HG02981 (cell line): Measurements from ENCODE around the gene PWWP2B.

Experiments used
- ATAC-seq: cut with Tn5 transposase; IDR thresholded peaks from one replicate; pipeline ENCODE4 v1.9.1; 2021; ENCODE audit warnings: mild to moderate bottlenecking, moderate library complexity; ENCODE audit not compliant: unreplicated experiment

PWWP2B gene

DNA sequence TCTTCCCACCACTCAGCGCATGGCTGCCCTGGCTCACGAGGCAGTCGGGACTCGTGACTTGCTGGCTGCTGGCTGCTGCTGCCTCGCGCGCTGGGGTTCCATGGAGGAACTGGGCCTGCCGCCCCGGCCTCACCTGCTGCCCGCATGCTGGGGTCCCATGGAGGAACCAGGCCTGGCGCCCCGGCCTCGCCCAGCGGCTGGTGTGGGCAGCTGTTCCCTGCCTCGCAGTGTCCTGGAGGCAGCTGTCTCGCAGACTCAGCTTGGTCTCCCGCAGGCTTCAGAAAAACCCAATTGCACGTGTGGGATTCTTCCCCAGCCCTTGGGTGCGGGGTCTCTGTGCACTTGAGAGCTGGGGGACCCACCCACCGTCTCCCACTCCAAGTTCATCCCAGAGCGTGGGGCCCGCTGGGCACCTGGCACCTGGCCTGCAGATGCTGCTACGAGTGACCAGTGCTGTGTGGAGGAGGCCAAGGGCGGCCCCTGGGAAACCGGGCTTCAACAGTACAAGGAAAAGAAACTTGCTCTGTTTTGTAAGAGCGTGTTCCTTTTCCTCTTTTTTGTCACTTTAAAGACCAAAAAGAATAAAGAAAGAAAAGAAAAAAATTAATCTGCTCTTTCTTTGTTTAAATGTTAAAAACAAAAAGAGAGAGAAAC is 20.4 kb downstream of the PWWP2B start:
- ATAC-seq: no peak

DNA sequence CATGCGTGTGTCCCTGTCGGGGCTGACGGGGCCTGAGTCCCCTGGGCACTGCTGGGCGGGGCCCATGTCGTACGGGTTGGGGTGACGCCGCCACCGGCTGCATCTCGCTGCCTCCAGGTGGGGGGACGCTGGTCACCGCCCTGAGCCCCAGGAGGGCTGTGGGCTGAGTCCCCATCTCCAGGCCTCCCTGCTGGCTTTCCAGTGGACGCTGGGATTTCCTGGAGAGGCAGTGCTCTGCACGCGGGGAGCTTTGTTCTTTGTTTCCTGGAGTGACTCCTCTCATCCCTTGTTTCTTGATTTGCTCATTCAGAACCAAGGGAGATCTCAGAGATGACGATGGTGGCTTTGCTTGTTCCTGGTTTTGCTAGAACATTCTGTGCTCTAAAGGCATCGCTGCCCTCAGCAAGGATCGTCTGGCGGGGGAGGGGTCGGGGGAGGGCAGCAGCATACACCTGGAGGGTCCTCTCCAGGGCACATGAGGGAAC is 21.0 kb downstream of the PWWP2B start:
- ATAC-seq: no peak

DNA sequence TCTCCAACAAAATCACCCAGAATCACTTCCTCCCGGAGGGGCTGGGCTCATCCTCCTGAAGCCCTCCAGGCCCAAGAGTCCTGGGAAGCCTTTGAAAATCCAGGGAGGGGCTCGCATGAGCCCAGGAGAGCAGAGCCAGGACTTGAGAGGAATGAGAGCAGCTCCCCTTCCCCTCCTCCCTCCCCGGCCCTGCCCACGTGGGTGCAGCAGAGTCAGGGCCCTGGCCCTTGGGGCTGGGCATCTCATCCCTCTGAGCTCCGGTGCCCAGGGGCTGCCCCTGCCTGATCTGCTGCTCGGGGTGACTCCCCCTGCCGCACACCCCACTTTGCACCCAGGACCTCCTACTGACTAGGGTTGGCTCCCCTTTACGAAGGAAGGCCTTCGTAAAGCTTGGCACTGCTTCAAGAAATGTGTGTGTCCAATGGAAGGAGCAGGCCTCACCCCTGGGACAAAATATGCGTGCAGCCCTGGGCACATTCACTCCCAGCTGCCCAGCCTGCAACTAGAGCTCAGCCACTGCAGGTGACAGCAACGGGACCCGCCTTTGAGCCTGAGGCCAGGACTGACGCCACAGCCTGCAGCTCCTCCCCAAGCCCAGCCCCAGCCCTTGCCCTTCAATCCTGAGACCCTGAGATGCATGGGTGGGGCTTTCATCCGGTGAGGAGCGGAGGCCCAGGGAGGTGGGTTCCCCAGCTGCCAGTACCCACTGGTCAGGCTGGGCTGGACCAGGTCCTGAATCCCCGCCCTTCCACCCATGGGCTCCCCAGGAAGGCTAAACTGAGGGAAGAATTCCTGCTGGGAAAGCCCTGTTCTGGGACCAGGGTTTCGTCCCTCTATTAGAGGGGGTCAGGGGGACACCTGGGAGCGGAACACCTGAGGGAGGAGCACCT is 21.8 kb downstream of the PWWP2B start:
- ATAC-seq: no peak

DNA sequence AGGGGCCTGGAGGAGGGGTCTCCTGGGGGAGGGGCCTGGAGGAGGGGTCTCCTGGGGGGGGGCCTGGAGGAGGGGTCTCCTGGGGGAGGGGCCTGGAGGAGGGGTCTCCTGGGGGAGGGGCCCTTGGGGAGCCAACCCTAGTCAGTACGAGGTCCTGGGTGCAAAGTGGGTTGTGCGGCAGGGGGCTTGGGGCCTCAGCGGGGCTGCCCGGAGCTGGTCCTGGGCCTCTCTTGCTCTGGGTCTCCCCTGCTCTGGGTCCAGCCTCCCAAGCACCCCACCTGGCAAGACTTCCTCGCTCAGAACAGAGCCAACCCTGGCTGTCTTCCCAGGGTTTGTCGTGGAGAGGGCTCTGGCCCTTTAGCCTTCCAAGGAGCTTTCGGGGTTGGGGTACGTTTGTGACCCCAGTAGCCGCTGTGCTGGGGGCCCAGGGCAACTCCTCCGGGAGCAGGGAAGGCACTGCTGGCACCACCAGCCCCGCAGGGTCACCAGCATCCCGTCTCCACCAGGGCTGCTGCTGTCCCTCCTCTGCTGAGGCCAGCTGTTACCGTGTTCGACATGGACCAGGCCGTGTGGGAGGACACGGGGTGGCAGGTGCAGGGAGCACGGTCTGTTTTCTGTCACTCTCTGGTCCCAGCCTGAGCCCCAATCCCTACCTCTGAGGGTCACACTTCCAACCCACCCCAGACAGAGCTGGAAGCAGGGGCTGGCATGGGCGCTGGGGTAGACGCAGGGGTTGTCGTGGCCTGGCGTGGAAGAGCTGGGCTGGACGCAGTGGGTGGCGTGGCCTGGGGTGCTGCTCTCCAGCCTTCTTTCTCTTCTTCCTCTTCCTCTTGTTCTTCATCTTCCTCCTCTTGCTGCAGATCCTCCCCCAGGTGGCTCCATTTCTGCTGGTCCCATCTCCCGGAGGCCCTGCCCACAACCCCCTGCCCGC is 22.8 kb downstream of the PWWP2B start:
- no peak for ATAC-seq

DNA sequence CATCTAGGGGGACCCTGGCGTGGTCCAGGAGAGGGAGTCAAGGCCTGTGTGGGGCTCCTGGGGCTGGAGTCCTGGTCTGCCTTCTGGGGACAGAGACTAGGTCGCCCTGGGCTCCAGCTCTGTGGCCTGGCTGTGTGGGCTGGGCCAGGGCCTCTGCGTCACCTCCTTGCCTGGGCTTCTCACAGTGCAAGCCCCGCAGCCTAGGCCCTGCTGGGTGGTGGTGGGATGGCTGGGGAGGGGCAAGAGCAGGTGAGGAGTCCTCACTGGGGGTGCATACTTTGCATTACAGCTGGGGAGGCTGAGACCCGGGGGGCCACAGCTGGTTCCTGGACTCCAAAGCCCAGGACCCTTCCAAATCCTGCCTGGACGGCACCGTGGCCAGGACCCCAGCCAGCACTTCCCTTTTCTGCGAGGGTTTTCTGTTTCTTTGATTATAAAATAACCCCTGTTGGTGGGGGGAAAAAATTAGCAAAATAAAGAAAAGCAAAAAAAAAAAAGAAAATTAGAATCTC is 23.5 kb downstream of the PWWP2B start:
- no peak for ATAC-seq

DNA sequence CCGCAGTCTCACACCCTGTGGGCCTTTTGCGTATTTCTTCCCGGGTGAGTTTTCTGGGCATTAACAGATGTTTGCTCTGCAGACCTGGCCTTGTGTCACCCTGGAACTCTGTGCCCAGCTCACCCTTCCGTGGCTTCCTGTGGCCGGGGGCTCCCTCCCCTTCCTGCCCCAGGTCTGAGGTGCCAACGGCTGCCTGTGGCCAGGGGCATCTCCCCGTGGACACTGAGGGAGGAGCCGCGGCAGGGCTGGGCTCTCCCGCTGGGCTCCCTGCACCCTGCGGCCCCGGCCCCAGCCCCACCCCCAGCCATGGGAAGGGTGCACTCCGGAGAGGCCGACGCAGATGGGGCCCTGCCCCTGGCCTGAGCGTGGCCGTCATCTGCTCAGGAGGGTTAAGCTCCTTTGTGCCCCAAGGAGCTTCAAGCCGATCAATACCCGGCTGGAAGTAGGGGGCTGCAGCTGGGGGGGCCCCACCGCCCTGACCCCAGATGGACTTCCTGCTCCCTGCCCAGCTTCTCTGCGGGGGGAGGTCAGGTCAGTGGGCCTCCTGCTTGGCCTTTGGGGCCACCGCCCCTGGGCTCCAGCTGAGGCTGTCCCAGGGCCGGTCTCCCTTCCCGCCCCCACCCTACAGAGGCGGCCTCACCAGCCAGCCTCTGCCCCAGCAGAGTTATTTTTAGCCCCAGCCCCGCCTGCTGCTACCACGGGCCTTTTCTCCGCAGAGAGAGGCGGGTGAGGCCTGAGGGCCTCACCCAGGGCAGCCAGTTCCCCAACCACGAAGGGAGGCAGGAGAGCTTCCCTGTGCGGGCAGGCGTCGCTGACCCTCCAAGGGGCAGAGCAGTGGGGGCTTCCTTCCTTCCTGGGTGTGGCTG is 24.2 kb downstream of the PWWP2B start:
- ATAC-seq: peak; percentile 36

DNA sequence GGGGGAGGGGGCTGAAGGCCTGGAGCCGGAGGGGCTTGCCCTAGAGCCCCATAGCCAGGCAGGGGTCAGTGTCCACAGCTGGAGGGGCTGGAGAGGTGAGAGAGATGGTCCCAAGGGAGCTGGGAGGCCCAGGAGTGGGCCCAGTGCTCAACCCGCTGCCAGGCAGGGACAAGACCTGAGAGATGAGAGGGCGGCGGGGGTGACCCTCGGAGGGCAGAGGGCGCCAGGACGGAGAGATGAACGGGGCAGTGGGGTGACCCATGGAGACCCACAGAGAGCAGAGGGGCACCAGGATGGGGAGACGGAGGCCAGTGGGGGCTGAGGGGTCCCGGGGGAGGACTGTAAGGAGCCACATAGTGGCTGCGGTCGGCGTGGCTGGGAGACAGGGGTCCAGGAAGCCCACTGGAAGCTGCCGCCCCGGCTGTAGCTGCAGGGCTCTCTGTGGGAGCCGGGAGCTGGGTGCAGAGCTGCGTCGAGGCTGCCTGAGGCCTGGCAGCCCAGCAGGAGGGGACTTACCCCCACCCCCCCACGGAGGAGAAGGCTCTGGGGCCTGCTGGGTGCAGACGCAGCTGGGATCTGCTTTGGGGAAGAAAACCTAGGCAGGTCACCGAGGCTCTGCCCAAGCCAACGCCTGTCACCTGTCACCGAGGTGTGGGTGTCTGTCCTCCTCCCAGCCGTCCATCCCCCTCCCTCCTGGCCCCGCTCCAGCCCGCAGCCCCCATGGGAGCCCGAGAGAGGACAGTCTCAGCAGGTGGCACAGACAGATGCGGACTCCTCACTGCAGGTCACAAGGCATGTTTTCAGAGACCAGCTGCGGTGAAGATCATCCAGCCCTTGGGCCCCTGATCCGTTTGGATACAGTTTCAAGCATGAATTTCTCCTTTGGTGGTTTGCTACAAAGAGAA is 25.1 kb downstream of the PWWP2B start:
- peak; percentile 43 for ATAC-seq

DNA sequence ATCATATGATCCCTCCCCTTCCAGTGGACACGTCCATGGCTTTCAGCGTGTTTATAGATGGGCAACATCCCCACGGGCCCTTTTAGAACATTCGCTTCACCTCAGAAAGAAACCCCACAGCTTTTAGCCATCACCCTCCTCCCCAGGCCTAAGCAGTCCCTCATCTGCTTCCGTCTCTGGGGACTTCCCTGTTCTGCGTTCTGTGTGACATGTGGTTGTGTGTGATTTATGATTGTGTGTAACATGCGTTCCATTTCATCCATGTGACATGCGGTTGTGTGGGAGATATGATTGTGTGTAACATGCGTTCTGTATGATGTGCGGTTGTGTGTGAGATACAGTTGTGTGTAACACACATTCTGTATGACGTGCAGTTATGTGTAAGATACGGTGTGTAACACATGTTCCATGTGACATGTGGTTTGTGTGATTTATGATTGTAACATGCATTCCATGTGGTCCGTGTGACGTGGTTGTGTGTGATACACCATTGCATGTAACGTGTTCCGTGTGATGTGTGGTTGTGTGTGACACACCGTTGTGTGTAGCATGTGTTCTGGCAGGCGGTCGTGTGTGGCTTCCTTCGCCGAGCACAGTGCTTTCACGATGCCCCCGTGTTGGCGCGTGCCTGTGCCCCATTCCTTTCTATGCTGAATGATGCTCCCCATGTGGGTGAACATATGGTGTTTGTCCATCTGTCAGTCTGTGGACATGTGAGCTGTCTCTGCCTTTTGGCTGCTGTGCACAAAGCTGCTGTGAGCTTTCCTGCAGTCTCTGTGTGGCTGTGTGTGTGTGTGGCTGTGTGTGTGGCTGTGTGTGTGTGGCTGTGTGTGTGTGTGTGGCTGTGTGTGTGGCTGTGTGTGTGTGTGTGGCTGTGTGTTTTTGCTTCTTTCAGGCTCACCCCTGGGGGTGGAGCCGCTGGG is 26.2 kb downstream of the PWWP2B start:
- ATAC-seq: no peak

DNA sequence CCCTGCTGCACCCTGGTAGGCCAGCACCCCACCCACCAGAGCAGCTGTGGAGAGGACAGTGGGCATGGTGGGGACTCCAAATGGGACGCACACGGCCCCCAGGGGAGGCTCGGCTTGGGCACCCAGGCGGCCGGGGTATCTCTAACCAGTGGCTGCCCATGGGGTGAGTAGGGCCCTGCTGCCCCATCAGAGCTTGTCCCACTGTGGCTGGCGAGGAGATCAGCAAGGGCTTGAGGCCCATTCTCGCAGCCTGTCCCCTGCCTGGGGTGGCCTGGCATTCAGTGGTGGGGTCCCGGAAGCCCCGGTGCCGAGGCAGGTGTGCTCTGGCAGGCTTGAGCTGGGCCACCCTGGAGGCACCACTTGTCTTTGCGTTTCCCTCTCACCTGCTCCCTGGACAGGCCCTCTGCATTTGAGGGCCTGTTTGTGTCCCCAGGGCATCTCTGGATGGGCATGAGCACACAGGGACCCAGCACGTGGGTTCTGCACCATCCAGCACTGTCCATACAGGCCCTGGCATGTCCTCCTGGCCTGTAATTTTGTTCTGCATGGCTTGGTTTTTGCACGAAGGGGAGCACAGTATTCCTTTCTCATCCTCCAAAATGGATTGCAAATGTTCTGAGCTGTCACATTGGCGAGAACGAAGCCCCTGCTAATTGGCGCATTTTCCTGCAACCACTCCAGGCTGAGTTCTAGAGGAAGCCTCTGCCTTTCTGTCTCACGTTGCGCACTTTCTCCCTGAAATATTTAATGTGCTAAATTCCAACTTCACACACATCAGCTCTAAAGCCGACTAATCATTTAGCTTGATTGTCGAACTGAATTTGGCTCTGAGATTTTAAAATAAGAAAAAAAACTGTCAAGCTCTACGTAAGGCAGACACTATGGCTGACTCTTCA is 27.2 kb downstream of the PWWP2B start:
- ATAC-seq: no peak

DNA sequence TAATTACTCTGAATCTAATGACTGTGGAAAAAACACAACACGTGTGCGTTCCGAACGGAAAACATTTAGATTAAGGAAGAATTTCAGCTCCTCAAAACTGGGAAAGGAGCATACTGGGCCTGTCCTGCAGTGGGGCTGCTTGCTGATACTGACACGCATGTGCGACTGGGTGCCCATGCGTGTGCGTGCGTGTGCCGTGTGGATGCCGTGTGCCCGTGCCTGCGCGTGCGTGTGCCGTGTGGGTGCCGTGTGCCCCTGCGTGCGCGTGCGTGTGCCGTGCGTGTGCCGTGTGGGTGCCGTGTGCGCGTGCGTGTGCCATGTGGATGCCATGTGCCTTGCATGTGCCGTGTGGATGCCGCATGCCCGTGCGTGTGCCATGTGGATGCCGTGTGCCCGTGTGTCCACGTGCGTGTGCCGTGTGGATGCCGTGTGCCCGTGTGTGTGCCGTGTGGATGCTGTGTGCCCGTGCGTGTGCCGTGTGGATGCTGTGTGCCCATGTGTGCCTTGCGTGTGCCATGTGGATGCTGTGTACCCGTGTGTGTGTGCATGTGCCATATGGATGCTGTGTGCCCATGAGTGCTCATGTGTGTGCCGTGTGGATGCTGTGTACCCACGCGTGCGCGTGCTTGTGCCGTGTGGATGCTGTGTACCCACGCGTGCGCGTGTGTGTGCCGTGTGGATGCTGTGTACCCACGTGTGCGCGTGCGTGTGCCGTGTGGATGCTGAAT is 28.2 kb downstream of the PWWP2B start:
- ATAC-seq: no peak

DNA sequence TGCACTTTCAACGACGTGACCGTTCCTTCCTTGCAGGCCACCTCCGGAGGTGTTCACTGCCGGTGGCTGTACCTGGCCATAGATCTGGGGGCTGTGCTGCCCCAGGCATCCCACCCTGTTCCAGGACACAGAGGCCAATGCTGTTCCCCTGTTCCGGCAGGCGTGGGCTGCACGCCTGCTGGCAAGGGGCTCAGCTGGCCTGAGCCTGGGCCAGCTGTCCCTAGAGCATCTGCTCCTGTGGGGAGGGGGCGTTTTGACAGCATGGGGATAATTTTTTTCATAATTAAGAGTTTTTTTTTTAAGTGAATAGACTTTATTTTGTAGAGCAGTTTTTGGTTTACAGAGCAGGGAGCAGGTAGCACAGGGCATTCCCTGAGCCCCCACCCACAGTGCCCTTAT is 28.8 kb downstream of the PWWP2B start:
- no peak for ATAC-seq

DNA sequence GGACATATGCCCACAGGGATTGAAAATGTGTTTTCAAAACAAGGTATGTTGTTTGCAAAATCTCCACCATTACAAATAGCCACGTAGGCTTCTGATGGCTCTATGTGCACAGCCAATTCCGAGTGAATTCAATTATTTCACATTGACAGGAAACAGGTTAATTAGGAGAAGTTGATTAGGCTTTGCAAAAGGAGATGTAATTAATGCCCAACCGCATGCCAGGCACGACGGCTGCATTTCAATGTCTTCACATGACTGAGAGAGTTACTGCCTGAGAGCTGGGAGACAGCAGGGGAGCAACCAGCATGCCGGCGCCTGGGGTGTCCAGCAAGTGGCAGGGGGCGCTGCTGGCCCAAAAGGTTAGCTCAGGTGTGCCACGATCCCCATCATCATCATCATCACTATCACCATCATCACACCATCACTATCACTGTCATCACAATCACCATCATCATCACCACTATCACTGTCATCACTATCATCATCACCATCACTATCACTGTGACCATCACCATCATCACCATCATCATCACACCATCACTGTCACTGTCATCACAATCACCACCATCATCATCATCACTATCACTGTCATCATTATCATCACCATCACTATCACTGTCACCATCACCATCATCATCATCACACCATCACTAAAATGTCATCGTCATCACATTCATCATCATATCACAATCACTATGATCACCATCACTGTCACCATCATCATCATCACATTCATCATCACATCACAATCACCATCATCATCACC is 30.2 kb downstream of the PWWP2B start:
- ATAC-seq: no peak

DNA sequence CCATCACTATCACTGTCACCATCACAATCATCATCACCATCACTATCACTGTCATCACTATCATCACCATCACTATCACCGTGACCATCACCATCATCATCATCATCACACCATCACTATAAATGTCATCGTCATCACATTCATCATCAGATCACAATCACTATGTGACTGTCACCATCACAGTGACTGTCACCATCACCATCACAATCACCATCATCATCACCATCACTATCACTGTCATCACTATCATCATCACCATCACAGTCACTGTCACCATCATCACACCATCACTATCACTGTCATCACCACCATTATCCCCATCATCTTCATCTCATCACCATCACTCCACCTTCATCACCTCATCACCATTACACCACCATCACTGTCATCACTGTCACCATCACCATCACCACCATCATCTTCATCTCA is 31.0 kb downstream of the PWWP2B start:
- no peak for ATAC-seq

DNA sequence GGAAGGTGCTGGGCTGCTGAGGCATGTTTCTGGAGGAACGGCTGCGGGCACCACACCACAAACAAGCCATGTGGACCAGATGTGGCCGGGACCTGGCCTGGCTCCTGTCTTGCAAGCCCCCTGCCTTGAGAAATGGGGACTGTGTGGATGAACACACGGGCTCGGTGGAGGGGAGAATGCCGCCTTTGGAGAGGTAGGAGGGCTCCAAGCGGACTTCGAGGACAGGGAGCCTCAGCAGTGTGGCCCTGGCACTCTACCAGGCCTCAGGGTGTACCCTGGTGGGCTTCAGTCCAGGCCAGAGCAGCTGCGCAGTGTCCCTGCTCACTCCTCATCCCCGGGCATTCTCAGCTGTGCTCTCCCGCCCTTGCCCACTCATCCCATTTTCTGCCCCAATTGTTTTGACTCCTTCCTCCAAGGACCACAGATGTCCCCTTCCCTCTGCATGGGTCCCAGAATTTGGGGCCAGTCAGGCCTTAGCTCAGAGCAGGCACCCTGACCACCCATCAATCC is 31.5 kb downstream of the PWWP2B start:
- ATAC-seq: no peak
